ENCODE data around the gene SUV39H2.

DNA sequence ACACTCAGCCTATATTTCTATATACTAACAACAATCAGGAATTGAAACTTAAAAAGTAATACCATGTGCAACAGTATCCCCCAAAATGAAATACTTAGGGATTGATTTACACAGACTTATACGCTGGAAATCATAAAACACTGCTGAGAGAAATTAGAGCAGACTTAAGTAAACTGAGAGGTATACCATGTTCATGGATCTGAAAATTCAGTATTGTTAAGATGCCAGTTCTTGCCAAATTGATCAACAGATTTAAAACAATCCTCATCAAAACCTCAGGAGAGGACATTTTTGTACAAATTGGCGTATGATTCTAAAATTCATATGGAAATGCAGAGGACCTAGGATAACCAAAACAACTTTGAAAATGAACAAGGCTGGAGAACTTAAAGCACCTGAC lies 37.9 kb downstream of the SUV39H2 start:
- TF ChIP-seq, protein P1, sequence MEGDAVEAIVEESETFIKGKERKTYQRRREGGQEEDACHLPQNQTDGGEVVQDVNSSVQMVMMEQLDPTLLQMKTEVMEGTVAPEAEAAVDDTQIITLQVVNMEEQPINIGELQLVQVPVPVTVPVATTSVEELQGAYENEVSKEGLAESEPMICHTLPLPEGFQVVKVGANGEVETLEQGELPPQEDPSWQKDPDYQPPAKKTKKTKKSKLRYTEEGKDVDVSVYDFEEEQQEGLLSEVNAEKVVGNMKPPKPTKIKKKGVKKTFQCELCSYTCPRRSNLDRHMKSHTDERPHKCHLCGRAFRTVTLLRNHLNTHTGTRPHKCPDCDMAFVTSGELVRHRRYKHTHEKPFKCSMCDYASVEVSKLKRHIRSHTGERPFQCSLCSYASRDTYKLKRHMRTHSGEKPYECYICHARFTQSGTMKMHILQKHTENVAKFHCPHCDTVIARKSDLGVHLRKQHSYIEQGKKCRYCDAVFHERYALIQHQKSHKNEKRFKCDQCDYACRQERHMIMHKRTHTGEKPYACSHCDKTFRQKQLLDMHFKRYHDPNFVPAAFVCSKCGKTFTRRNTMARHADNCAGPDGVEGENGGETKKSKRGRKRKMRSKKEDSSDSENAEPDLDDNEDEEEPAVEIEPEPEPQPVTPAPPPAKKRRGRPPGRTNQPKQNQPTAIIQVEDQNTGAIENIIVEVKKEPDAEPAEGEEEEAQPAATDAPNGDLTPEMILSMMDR (conservative IDR thresholded peaks at IDR 0.05; ENCODE audit: low read depth, low read length) = no peak
- no peak for TF ChIP-seq EZH2 (IDR thresholded peaks at IDR 0.05; ENCODE audit: low read length, unreplicated experiment)
- no peak for TF ChIP-seq EZH2phosphoT487 (IDR thresholded peaks at IDR 0.05; ENCODE audit: borderline replicate concordance, low read length)

All from PC-3 (cell line).